HCT116 (cell line): Measurements from ENCODE around the gene POLN. TPM values are rescaled to one million over a fixed set of nuclear protein-coding genes. Genes with fewer than 3 reads are reported as not detected.

ENCODE experiments used
- ATAC-seq: fragments of 200-7000 bp; cut with Tn5 transposase; 2 replicates; pipeline ENCODE4 v1.9.1; 2020; ENCODE audit warnings: mild to moderate bottlenecking, moderate library complexity
- BruUV-seq: library from RNA; stranded (reverse); fragments of 400-500 nt; replicated peaks from 2 replicates; lab custom pipeline; 2021; lab: Mats Ljungman, UMichigan
- CTCF ChIA-PET: fragments of 300-600 bp; sonication (Branson Sonifier 250); formaldehyde crosslinking; loops from one replicate; lab custom pipeline; 2021; ENCODE audit warnings: antibody characterized with exemption; lab: Charles Lee
- POLR2A ChIA-PET: fragments of 300-600, 350-600 bp; sonication (Branson Sonifier 250); formaldehyde crosslinking; loops from one replicate; lab custom pipeline; 2021; ENCODE audit warnings: antibody characterized with exemption; lab: Charles Lee
- RAD21 ChIA-PET, 2 experiments: fragments of 300-600 bp; sonication (Branson Sonifier 250); formaldehyde crosslinking; loops; one replicate each; lab custom pipeline; 2023; ENCODE audit warnings: low total read pairs in 2 of 2; ENCODE audit not compliant: uncharacterized antibody in 2 of 2, unreplicated experiment in 2 of 2, low non-redundant PET in 1 of 2; lab: Charles Lee
- DNase-seq: peaks from one replicate; pipeline ENCODE4 v3.0.0-alpha.2; 2010; ENCODE audit warnings: low read depth, low spot score
- H2AFZ ChIP-seq: fragments of 200-600 bp; shearing (Covaris generic), sonication (generic); 2 replicates; pipeline ENCODE4 v1.6.1; 2017; ENCODE audit warnings: low read depth, mixed run types, mixed read lengths, antibody characterized with exemption, low read length; ENCODE audit not compliant: poor library complexity, severe bottlenecking
- H3K27ac ChIP-seq: 2 replicates; pipeline ENCODE4 v1.5.1; 2012; ENCODE audit warnings: low read depth, low read length
- H3K27me3 ChIP-seq: fragments of 200-600 bp; sonication (generic); 2 replicates; pipeline ENCODE4 v1.6.1; 2016; ENCODE audit warnings: mixed run types, low read length, mixed read lengths; ENCODE audit not compliant: insufficient read depth
- H3K36me3 ChIP-seq, 2 experiments: fragments of 200-500 bp in 1 of 2; fragments of 200-600 bp in 1 of 2; sonication (Bioruptor generic) in 1 of 2; sonication (generic) in 1 of 2; 2 replicates each; pipeline versions ENCODE4 v1.5.1 to v1.6.1; 2014 to 2016; ENCODE audit warnings: low read length in 2 of 2, inconsistent platforms in 1 of 2, mixed read lengths in 1 of 2, mixed run types in 1 of 2; ENCODE audit not compliant: insufficient read depth in 2 of 2, control insufficient read depth in 1 of 2
- H3K4me1 ChIP-seq, 2 experiments: fragments of 200-600 bp in 1 of 2; sonication (generic) in 1 of 2; 2 replicates each; pipeline versions ENCODE4 v1.5.1 to v1.6.1; 2012 to 2017; ENCODE audit warnings: low read length in 2 of 2, inconsistent platforms in 1 of 2, mild to moderate bottlenecking in 1 of 2, mixed read lengths in 1 of 2, mixed run types in 1 of 2, moderate library complexity in 1 of 2; ENCODE audit not compliant: insufficient read depth in 2 of 2, control insufficient read depth in 1 of 2
- H3K4me2 ChIP-seq: fragments of 200-600 bp; sonication (generic); 2 replicates; pipeline ENCODE4 v1.6.1; 2017; ENCODE audit warnings: mixed run types, low read length, mixed read lengths
- H3K4me3 ChIP-seq, 2 experiments: fragments of 200-600 bp in 1 of 2; sonication (generic) in 1 of 2; replicated peaks in 1 of 2; 2 replicates each; pipeline ENCODE4 v1.5.1; 2011 to 2016; ENCODE audit warnings: low read length in 2 of 2, control low read depth in 1 of 2, low read depth in 1 of 2, mild to moderate bottlenecking in 1 of 2, mixed read lengths in 1 of 2, mixed run types in 1 of 2
- H3K79me2 ChIP-seq: fragments of 200-600 bp; sonication (generic); 2 replicates; pipeline ENCODE4 v1.6.1; 2017; ENCODE audit warnings: mild to moderate bottlenecking, mixed run types, low read length, moderate library complexity, mixed read lengths; ENCODE audit not compliant: insufficient read depth
- H3K9ac ChIP-seq: fragments of 200-600 bp; sonication (generic); 2 replicates; pipeline ENCODE4 v1.6.1; 2016; ENCODE audit warnings: low read length, mixed read lengths
- H3K9me2 ChIP-seq: fragments of 200-600 bp; sonication (generic), shearing (Covaris generic); 2 replicates; pipeline ENCODE4 v1.6.1; 2017; ENCODE audit warnings: mixed run types, mild to moderate bottlenecking, moderate library complexity; ENCODE audit not compliant: insufficient read depth
- H3K9me3 ChIP-seq, 2 experiments: fragments of 200-500 bp in 1 of 2; fragments of 200-600 bp in 1 of 2; sonication (Bioruptor generic) in 1 of 2; sonication (generic) in 1 of 2; 2 replicates each; pipeline ENCODE4 v1.6.1; 2014 to 2017; ENCODE audit warnings: low read length in 2 of 2, mixed read lengths in 2 of 2, inconsistent platforms in 1 of 2, low read depth in 1 of 2, mild to moderate bottlenecking in 1 of 2, mixed run types in 1 of 2, moderate library complexity in 1 of 2; ENCODE audit not compliant: control insufficient read depth in 1 of 2, insufficient read depth in 1 of 2
- H4K20me1 ChIP-seq: fragments of 200-600 bp; sonication (generic), shearing (Covaris generic); 2 replicates; pipeline ENCODE4 v1.6.1; 2017; ENCODE audit warnings: mixed run types, mild to moderate bottlenecking, moderate library complexity; ENCODE audit not compliant: insufficient read depth
- CBX3 ChIP-seq: IDR thresholded peaks from 2 replicates; pipeline ENCODE4 v1.6.1; 2012; ENCODE audit warnings: low read depth
- CEBPB ChIP-seq: IDR thresholded peaks from 2 replicates; pipeline ENCODE4 v1.6.1; 2012; ENCODE audit warnings: low read depth
- CTCF ChIP-seq, 3 experiments: fragments of 200-600 bp in 1 of 3; sonication (generic) in 1 of 3; IDR thresholded peaks in 2 of 3; conservative IDR thresholded peaks in 1 of 3; 2 replicates each; pipeline ENCODE4 v1.5.1; 2012 to 2017; ENCODE audit warnings: low read depth in 2 of 3, low read length in 2 of 3, antibody characterized with exemption in 1 of 3, borderline replicate concordance in 1 of 3, control low read depth in 1 of 3, mild to moderate bottlenecking in 1 of 3, mixed read lengths in 1 of 3, mixed run types in 1 of 3, moderate library complexity in 1 of 3; ENCODE audit not compliant: insufficient read depth in 1 of 3
- EGR1 ChIP-seq: IDR thresholded peaks from 2 replicates; pipeline ENCODE4 v1.6.1; 2012; ENCODE audit warnings: low read depth
- ELF1 ChIP-seq: IDR thresholded peaks from 2 replicates; pipeline ENCODE4 v1.6.1; 2012; ENCODE audit warnings: low read depth, borderline replicate concordance
- EZH2 ChIP-seq: fragments of 200-600 bp; sonication (generic); IDR thresholded peaks from 2 replicates; pipeline ENCODE4 v1.6.1; 2017; ENCODE audit warnings: antibody characterized with exemption, mixed run types
- FOSL1 ChIP-seq: IDR thresholded peaks from 2 replicates; pipeline ENCODE4 v1.6.1; 2012; ENCODE audit warnings: low read depth
- JUND ChIP-seq: IDR thresholded peaks from 2 replicates; pipeline ENCODE4 v1.6.1; 2012
- POLR2AphosphoS5 ChIP-seq: IDR thresholded peaks from 2 replicates; pipeline ENCODE4 v1.6.1; 2011; ENCODE audit warnings: mild to moderate bottlenecking, low read depth, low read length, moderate library complexity
- RAD21 ChIP-seq: IDR thresholded peaks from 2 replicates; pipeline ENCODE4 v1.6.1; 2012; ENCODE audit warnings: low read depth, mild to moderate bottlenecking
- SP1 ChIP-seq: IDR thresholded peaks from 2 replicates; pipeline ENCODE4 v1.6.1; 2012; ENCODE audit warnings: low read depth
- ZBTB33 ChIP-seq: IDR thresholded peaks from 2 replicates; pipeline ENCODE4 v1.6.1; 2011; ENCODE audit warnings: mild to moderate bottlenecking, low read length, moderate library complexity; ENCODE audit not compliant: insufficient replicate concordance; ENCODE audit errors: extremely low read depth
- ZFX ChIP-seq: fragments of 450-650 bp; IDR thresholded peaks from 2 replicates; pipeline ENCODE4 v1.6.1; 2017
- ZNF274 ChIP-seq: fragments of 200-500 bp; sonication (Bioruptor generic); IDR thresholded peaks from 2 replicates; pipeline ENCODE4 v1.6.1; 2014; ENCODE audit warnings: mild to moderate bottlenecking, low read depth, low read length, inconsistent platforms
- intact Hi-C: fragments of 100-400 bp; cut with micrococcal nuclease; formaldehyde crosslinking; loops from 2 replicates; pipeline ENCODE4 v1.10.0; 2022
- total RNA-seq: library from RNA; stranded (reverse); gene quantifications from one replicate; pipeline ENCODE4 v1.2.1, GENCODE V29; 2021; ENCODE audit not compliant: unreplicated experiment

POLN gene
- total RNA-seq, 1 experiment from 2014 or later, result 3.1 TPM

GRCh38 chr4:2127609-2128332 lies 114.2 kb downstream of the POLN start:
- ATAC-seq, result no peak
- no peak overlapping the region for H3K9ac ChIP-seq
- RAD21 ChIA-PET, result no interaction called here
- no peaks in the 10 kb centered on the region for H4K20me1 ChIP-seq
- H2AFZ ChIP-seq, result no peak overlapping the region
- CTCF ChIA-PET, result no interaction called here
- intact Hi-C loops, result no loop called here
- H3K4me2 ChIP-seq, result no peak overlapping the region
- H3K27me3 ChIP-seq, result no peaks in the 10 kb centered on the region
- H3K4me1 ChIP-seq, result no peaks in the 10 kb centered on the region
- DNase-seq, result no peak
- no TSS peak for BruUV-seq
- H3K27ac ChIP-seq, result no peak overlapping the region
- POLR2A ChIA-PET, result no interaction called here
- no peaks in the 10 kb centered on the region for H3K79me2 ChIP-seq
- H3K36me3 ChIP-seq, result no peaks in the 10 kb centered on the region
- TF ChIP-seq ZFX, result no peak
- TF ChIP-seq RAD21, result no peak
- TF ChIP-seq POLR2AphosphoS5, result no peak
- TF ChIP-seq CEBPB, result no peak
- TF ChIP-seq ZNF274, result no peak
- no peak for TF ChIP-seq SP1
- no peak for TF ChIP-seq CBX3
- no peak for TF ChIP-seq ELF1
- TF ChIP-seq ZBTB33, result no peak
- TF ChIP-seq CTCF (IDR thresholded peaks at IDR 0.05 in 2 of 3, conservative IDR thresholded peaks at IDR 0.05 in 1 of 3; ENCODE audit: borderline replicate concordance in 1 of 3, insufficient read depth in 1 of 3, low read depth in 2 of 3, low read length in 2 of 3), result no peak
- no peak for TF ChIP-seq EGR1
- TF ChIP-seq JUND, result no peak
- TF ChIP-seq FOSL1, result no peak
- no peak for TF ChIP-seq EZH2
- peaks cover 1 to 12% of the 10 kb centered on the region in 2 experiments; a peak in 2 of 4 replicates for H3K9me3 ChIP-seq
- no peak overlapping the region for H3K4me3 ChIP-seq
- H3K9me2 ChIP-seq, result no peaks in the 10 kb centered on the region
